GM12891 (cell line): Measurements from ENCODE around the gene SLC37A1.
A peak's percentile ranks its signal among the peaks of the same experiment; 100 is the strongest.

ENCODE experiments used
- DNase-seq: peaks from one replicate; pipeline ENCODE4 v3.0.0; 2011; ENCODE audit warnings: low spot score; ENCODE audit not compliant: insufficient read length
- FAIRE-seq: peaks from 2 replicates; lab custom pipeline; 2011; peaks lifted over from hg19 to GRCh38; lab: Jason Lieb, UNC
- PAX5 ChIP-seq: IDR thresholded peaks from 2 replicates; pipeline ENCODE4 v1.6.1; 2011; ENCODE audit warnings: low read length, moderate library complexity, mild to moderate bottlenecking; ENCODE audit not compliant: insufficient read depth, severe bottlenecking
- POLR2A ChIP-seq: IDR thresholded peaks from 2 replicates; pipeline ENCODE4 v1.6.1; 2011; ENCODE audit warnings: low read depth, low read length, control low read depth
- POLR2AphosphoS5 ChIP-seq: IDR thresholded peaks from 2 replicates; pipeline ENCODE4 v1.6.1; 2011; ENCODE audit warnings: low read depth, low read length, control low read depth
- POU2F2 ChIP-seq: IDR thresholded peaks from 2 replicates; pipeline ENCODE4 v1.6.1; 2011; ENCODE audit warnings: low read depth, mild to moderate bottlenecking, control low read depth, low read length, moderate library complexity
- SPI1 ChIP-seq: IDR thresholded peaks from 2 replicates; pipeline ENCODE4 v1.6.1; 2011; ENCODE audit warnings: low read depth, low read length, control low read depth
- TAF1 ChIP-seq: IDR thresholded peaks from 2 replicates; pipeline ENCODE4 v1.6.1; 2011; ENCODE audit warnings: low read depth, low read length, control low read depth

The SLC37A1 gene

GRCh38 chr21:42523941-42524340 lies 10.3 kb downstream of the SLC37A1 start:
- no peak for FAIRE-seq
- no peak for DNase-seq

GRCh38 chr21:42524341-42525028 lies 10.8 kb downstream of the SLC37A1 start:
- peak; percentile 87 for FAIRE-seq
- no peak for DNase-seq
- TF ChIP-seq SPI1 (no peak), POLR2A (no peak), TAF1 (0 out of 2 replicates have a peak, but pooled peaks have one; percentile 14), POU2F2 (0 out of 2 replicates have a peak, but pooled peaks have one; percentile 20), POLR2AphosphoS5 (no peak), PAX5 (no peak)

More at GRCh38 chr21:42523941-42524340, 10.3 kb downstream of the SLC37A1 start:
- TF ChIP-seq PAX5 (no peak), TAF1 (no peak), POLR2AphosphoS5 (no peak), POU2F2 (no peak), POLR2A (no peak), SPI1 (no peak)

GRCh38 chr21:42525029-42525581 lies 11.5 kb downstream of the SLC37A1 start:
- FAIRE-seq (no peak), DNase-seq (no peak)

GRCh38 chr21:42525676-42526378 lies 12.2 kb downstream of the SLC37A1 start:
- TF ChIP-seq TAF1 (no peak), PAX5 (no peak)
- DNase-seq (no peak), FAIRE-seq (no peak)

More at GRCh38 chr21:42525029-42525581, 11.5 kb downstream of the SLC37A1 start:
- TF ChIP-seq PAX5 (no peak), TAF1 (0 out of 2 replicates have a peak, but pooled peaks have one; percentile 6), POLR2A (no peak), SPI1 (no peak), POLR2AphosphoS5 (no peak), POU2F2 (no peak)

- DNase-seq (no peak), FAIRE-seq (no peak)
- TF ChIP-seq SPI1 (no peak), TAF1 (no peak), POLR2AphosphoS5 (no peak), POLR2A (no peak), PAX5 (no peak), POU2F2 (no peak)
Observed at GRCh38 chr21:42526379-42526727, 12.7 kb downstream of the SLC37A1 start.

- TF ChIP-seq PAX5 (no peak), POU2F2 (peak; percentile 23; the same call in 1 of the 2 replicates)
- no peak for FAIRE-seq
- no peak for DNase-seq
Observed at GRCh38 chr21:42527127-42527488, 13.5 kb downstream of the SLC37A1 start.

- FAIRE-seq (peak; percentile 88), DNase-seq (no peak)
- no peak for TF ChIP-seq POLR2AphosphoS5
- no peak for TF ChIP-seq TAF1
- TF ChIP-seq POU2F2, result no peak
- TF ChIP-seq SPI1, result no peak
Observed at GRCh38 chr21:42527489-42528158, 14.0 kb downstream of the SLC37A1 start.

- DNase-seq (no peak), FAIRE-seq (no peak)
- TF ChIP-seq TAF1, result no peak
- TF ChIP-seq POU2F2, result no peak
- TF ChIP-seq POLR2AphosphoS5, result no peak
- no peak for TF ChIP-seq SPI1
- TF ChIP-seq POLR2A, result no peak
- no peak for TF ChIP-seq PAX5
Observed at GRCh38 chr21:42530167-42530518, 16.5 kb downstream of the SLC37A1 start.

GRCh38 chr21:42531771-42532170 lies 18.1 kb downstream of the SLC37A1 start:
- DNase-seq (no peak), FAIRE-seq (no peak)
- TF ChIP-seq POLR2A (no peak), POLR2AphosphoS5 (no peak), SPI1 (no peak), POU2F2 (no peak), TAF1 (no peak), PAX5 (no peak)
